Activated T-cell treated with anti-CD3 and anti-CD28 coated beads, Interleukin-2, amount 50 U/mL, for 72 hours (primary cell): Measurements from ENCODE around the gene EME2. TPM values are rescaled to one million over a fixed set of nuclear protein-coding genes. Genes with fewer than 3 reads are reported as not detected.

Source experiments
- ATAC-seq, 2 donors: fragments of 150-1000 bp; cut with Tn5 transposase; replicated peaks in 1 of 2; 2 replicates each; pipeline ENCODE4 v1.10.0; 2021; ENCODE audit warnings: moderate library complexity in 2 of 2, mild to moderate bottlenecking in 1 of 2
- DNase-seq, 2 donors: peaks; one replicate each; pipeline ENCODE4 v3.0.0; 2021 to 2022; ENCODE audit warnings: mixed read lengths in 1 of 2
- H3K27ac Mint-ChIP-seq: one replicate; pipeline ENCODE4 v1.8.0; 2022; ENCODE audit warnings: mild to moderate bottlenecking, moderate library complexity, mixed read lengths
- H3K27me3 Mint-ChIP-seq: one replicate; pipeline ENCODE4 v1.8.0; 2022; ENCODE audit warnings: low read depth, mixed read lengths
- H3K36me3 Mint-ChIP-seq, 2 donors: one replicate each; pipeline ENCODE4 v1.8.0; 2022; ENCODE audit warnings: mixed read lengths in 2 of 2, mild to moderate bottlenecking in 1 of 2; ENCODE audit not compliant: insufficient read depth in 2 of 2
- H3K4me1 Mint-ChIP-seq: one replicate; pipeline ENCODE4 v1.8.0; 2022; ENCODE audit warnings: low read depth, mixed read lengths
- H3K4me3 Mint-ChIP-seq, 2 donors: one replicate each; pipeline ENCODE4 v1.8.0; 2022; ENCODE audit warnings: mild to moderate bottlenecking in 2 of 2, mixed read lengths in 2 of 2, moderate library complexity in 2 of 2
- H3K9me3 Mint-ChIP-seq, 2 donors: one replicate each; pipeline ENCODE4 v1.8.0; 2022; ENCODE audit warnings: mixed read lengths in 2 of 2
- total RNA-seq, 2 donors: library from RNA; stranded (reverse); gene quantifications; one replicate each; pipeline ENCODE4 v1.2.3, GENCODE V29; 2022

Gene EME2
- total RNA-seq, 2 donors from 2014 or later: 14.4 to 18.6 TPM

GRCh38 chr16:1772908-1773702 lies 495 bp downstream of the EME2 start, which contains the start of gene MRPS34:
Gene MRPS34 (minus strand): TSS chr16:1773134. CDS start chr16:1773119, 15 bp downstream.
- Mint-ChIP-seq H3K4me1 (peaks cover 14% of the 10 kb centered on the region), H3K27me3 (no peaks in the 10 kb centered on the region), H3K4me3 (peak within 1 kb of the TSS; percentile 95 to 100), H3K9me3 (no peaks in the 10 kb centered on the region), H3K36me3 (peaks cover 4 to 6% of the 10 kb centered on the region in 2 donors), H3K27ac (peak within 1 kb of the TSS; percentile 95)
- peak; percentile 87 to 89 for DNase-seq
- peak; percentile 64 to 70 for ATAC-seq

- H3K36me3 Mint-ChIP-seq: peaks cover 4 to 6% of the 10 kb centered on the region in 2 donors
- H3K4me1 Mint-ChIP-seq: peaks cover 14% of the 10 kb centered on the region
- ATAC-seq (no peak), DNase-seq (peak in 1 of 2 donors; percentile 41)
- no peaks in the 10 kb centered on the region for H3K27me3 Mint-ChIP-seq
- H3K4me3 Mint-ChIP-seq: peak overlapping the region; percentile 95 to 100
- no peaks in the 10 kb centered on the region for H3K9me3 Mint-ChIP-seq
- peak overlapping the region; percentile 75 for H3K27ac Mint-ChIP-seq
These were observed 1.3 kb downstream of the EME2 start for GRCh38 chr16:1773703-1774447.

- ATAC-seq (no peak), DNase-seq (no peak)
- Mint-ChIP-seq H3K27me3 (no peaks in the 10 kb centered on the region), H3K36me3 (peaks cover 4 to 6% of the 10 kb centered on the region in 2 donors), H3K4me3 (peak overlapping the region; percentile 95 to 100), H3K4me1 (peaks cover 14% of the 10 kb centered on the region), H3K27ac (no peak overlapping the region), H3K9me3 (no peaks in the 10 kb centered on the region)
These were observed 1.8 kb downstream of the EME2 start for GRCh38 chr16:1774448-1774780.

- no peak for ATAC-seq
- H3K9me3 Mint-ChIP-seq: no peaks in the 10 kb centered on the region
- no peak for DNase-seq
- H3K27me3 Mint-ChIP-seq: no peaks in the 10 kb centered on the region
- H3K36me3 Mint-ChIP-seq: peaks cover 4 to 6% of the 10 kb centered on the region in 2 donors
- no peak overlapping the region for H3K27ac Mint-ChIP-seq
- peak overlapping the region; percentile 49 to 51 for H3K4me3 Mint-ChIP-seq
- H3K4me1 Mint-ChIP-seq: peaks cover 12% of the 10 kb centered on the region
These were observed 2.6 kb downstream of the EME2 start for GRCh38 chr16:1775006-1775845.

- H3K4me3 Mint-ChIP-seq: no peak overlapping the region
- no peaks in the 10 kb centered on the region for H3K27me3 Mint-ChIP-seq
- ATAC-seq (no peak), DNase-seq (no peak)
- H3K27ac Mint-ChIP-seq: no peak overlapping the region
- peaks cover 4 to 6% of the 10 kb centered on the region in 2 donors for H3K36me3 Mint-ChIP-seq
- H3K4me1 Mint-ChIP-seq: peaks cover 18% of the 10 kb centered on the region
- no peaks in the 10 kb centered on the region for H3K9me3 Mint-ChIP-seq
These were observed 3.4 kb downstream of the EME2 start for GRCh38 chr16:1775846-1776671.

GRCh38 chr16:1776672-1776955 lies 4.0 kb downstream of the EME2 start:
- Mint-ChIP-seq H3K36me3 (peaks cover 4 to 6% of the 10 kb centered on the region in 2 donors), H3K4me3 (no peak overlapping the region), H3K27me3 (no peaks in the 10 kb centered on the region), H3K9me3 (no peaks in the 10 kb centered on the region), H3K4me1 (peaks cover 24% of the 10 kb centered on the region), H3K27ac (no peak overlapping the region)
- ATAC-seq (no peak), DNase-seq (no peak)

GRCh38 chr16:1776991-1777374 lies 4.4 kb downstream of the EME2 start:
- Mint-ChIP-seq H3K4me3 (no peak overlapping the region), H3K27ac (no peak overlapping the region)
- ATAC-seq: no peak

GRCh38 chr16:1777375-1778199 lies 5.0 kb downstream of the EME2 start:
- ATAC-seq (no peak), DNase-seq (no peak)
- Mint-ChIP-seq H3K27me3 (no peaks in the 10 kb centered on the region), H3K4me3 (no peak overlapping the region), H3K9me3 (no peaks in the 10 kb centered on the region), H3K27ac (no peak overlapping the region), H3K36me3 (peaks cover 0 to 2% of the 10 kb centered on the region in 2 donors), H3K4me1 (peaks cover 20% of the 10 kb centered on the region)

More at GRCh38 chr16:1776991-1777374, 4.4 kb downstream of the EME2 start:
- no peaks in the 10 kb centered on the region for H3K9me3 Mint-ChIP-seq
- peaks cover 25% of the 10 kb centered on the region for H3K4me1 Mint-ChIP-seq
- H3K36me3 Mint-ChIP-seq: peaks cover 4 to 5% of the 10 kb centered on the region in 2 donors
- no peaks in the 10 kb centered on the region for H3K27me3 Mint-ChIP-seq
- DNase-seq: no peak

- no peaks in the 10 kb centered on the region for H3K27me3 Mint-ChIP-seq
- peaks cover 0 to 2% of the 10 kb centered on the region in 2 donors for H3K36me3 Mint-ChIP-seq
- H3K27ac Mint-ChIP-seq: no peak overlapping the region
- DNase-seq (no peak), ATAC-seq (no peak)
- no peak overlapping the region for H3K4me3 Mint-ChIP-seq
- no peaks in the 10 kb centered on the region for H3K9me3 Mint-ChIP-seq
- peaks cover 20% of the 10 kb centered on the region for H3K4me1 Mint-ChIP-seq
These were observed 5.9 kb downstream of the EME2 start for GRCh38 chr16:1778200-1779179.

GRCh38 chr16:1779234-1779701 lies 6.7 kb downstream of the EME2 start:
- Mint-ChIP-seq H3K27me3 (no peaks in the 10 kb centered on the region), H3K4me1 (peaks cover 20% of the 10 kb centered on the region), H3K4me3 (no peak overlapping the region), H3K36me3 (peaks cover 0 to 2% of the 10 kb centered on the region in 2 donors), H3K9me3 (no peaks in the 10 kb centered on the region), H3K27ac (no peak overlapping the region)
- ATAC-seq (no peak), DNase-seq (no peak)
